Stimulated activated CD8-positive, alpha-beta memory T cell treated with anti-CD3 and anti-CD28 coated beads, Interleukin-4, amount 100 ng/mL, for 48 hours (primary cell): ENCODE measurements around the gene PIGC.

Source experiments
- DNase-seq: peaks from one replicate; pipeline ENCODE4 v3.0.0-alpha.2; 2020

Gene PIGC

GRCh38 chr1:172427191-172427590 is 16.7 kb downstream of the PIGC start:
- no peak for DNase-seq

- no peak for DNase-seq
Measured at GRCh38 chr1:172425339-172425738, 18.5 kb downstream of the PIGC start.

GRCh38 chr1:172423336-172423735 is 20.5 kb downstream of the PIGC start:
- no peak for DNase-seq

GRCh38 chr1:172421974-172422604 is 21.8 kb downstream of the PIGC start:
- no peak for DNase-seq

- no peak for DNase-seq
Measured at GRCh38 chr1:172420385-172420784, 23.5 kb downstream of the PIGC start, which contains the start of gene C1orf105. C1orf105 (plus strand) TSS chr1:172420685; CDS start chr1:172420886, 201 bp downstream.

- DNase-seq: no peak
Measured at GRCh38 chr1:172417557-172417956, 26.3 kb downstream of the PIGC start.

- no peak for DNase-seq
Measured at GRCh38 chr1:172416496-172417035, 27.3 kb downstream of the PIGC start.

- no peak for DNase-seq
Measured at GRCh38 chr1:172414331-172414730, 29.5 kb downstream of the PIGC start.

- DNase-seq: no peak
Measured at GRCh38 chr1:172411791-172412338, 32.0 kb downstream of the PIGC start.

- no peak for DNase-seq
Measured at GRCh38 chr1:172410027-172410426, 33.8 kb downstream of the PIGC start.

GRCh38 chr1:172408958-172409357 is 34.9 kb downstream of the PIGC start:
- no peak for DNase-seq

GRCh38 chr1:172406968-172407367 is 36.9 kb downstream of the PIGC start:
- DNase-seq: no peak

GRCh38 chr1:172405912-172406311 is 38.0 kb downstream of the PIGC start:
- DNase-seq: no peak

- DNase-seq: no peak
Measured at GRCh38 chr1:172404121-172404520, 39.7 kb downstream of the PIGC start.

- DNase-seq: no peak
Measured at GRCh38 chr1:172402878-172403569, 40.8 kb downstream of the PIGC start.

- no peak for DNase-seq
Measured at GRCh38 chr1:172401892-172402291, 42.0 kb downstream of the PIGC start.

- DNase-seq: no peak
Measured at GRCh38 chr1:172401477-172401876, 42.4 kb downstream of the PIGC start.

- DNase-seq: no peak
Measured at GRCh38 chr1:172400722-172401105, 43.2 kb downstream of the PIGC start.

- DNase-seq: no peak
Measured at GRCh38 chr1:172399756-172400721, 43.8 kb downstream of the PIGC start.

GRCh38 chr1:172398970-172399755 is 44.7 kb downstream of the PIGC start:
- no peak for DNase-seq

- DNase-seq: no peak
Measured at GRCh38 chr1:172398193-172398592, 45.7 kb downstream of the PIGC start.

GRCh38 chr1:172397633-172398032 is 46.2 kb downstream of the PIGC start:
- DNase-seq: no peak
